ENCODE data around the gene MED8. TPM values are rescaled to one million over a fixed set of nuclear protein-coding genes. Genes with fewer than 3 reads are reported as not detected.
A peak's percentile ranks its signal among the peaks of the same experiment; 100 is the strongest.

The MED8 gene
- total RNA-seq, 1 experiment from 2014 or later, result 36.0 TPM

DNA sequence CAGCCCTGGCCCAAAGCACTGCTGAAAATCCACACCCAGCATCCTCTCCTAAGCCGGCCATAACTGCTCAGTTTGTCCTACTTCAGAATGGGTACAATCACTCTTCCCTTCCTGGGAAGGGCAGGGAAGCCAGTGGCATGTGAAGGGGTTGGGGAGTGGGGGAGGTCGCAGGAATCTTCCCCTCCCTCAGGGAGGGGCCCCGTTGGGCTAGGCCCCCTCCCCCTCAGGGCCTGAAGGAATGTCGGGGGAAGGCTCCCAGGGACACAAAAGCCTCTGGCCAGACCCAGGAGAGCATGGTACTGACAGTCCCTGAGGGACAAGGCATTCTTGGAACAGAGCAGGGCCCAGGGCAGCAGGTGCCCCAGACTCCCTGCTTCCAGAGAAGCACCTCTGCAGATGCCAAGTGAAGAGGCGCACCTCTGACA is 23.0 kb downstream of the MED8 start:
- BruUV-seq (replicated peaks), result no TSS peak
- Histone ChIP-seq H3K4me1 (ENCODE audit: control insufficient read depth in 1 of 2, insufficient read depth in 2 of 2, low read length in 2 of 2) (peaks cover 12 to 81% of the 10 kb centered on the region in 2 experiments), H3K36me3 (ENCODE audit: control insufficient read depth in 1 of 2, insufficient read depth in 2 of 2, low read length in 2 of 2) (peaks cover 16 to 25% of the 10 kb centered on the region in 2 experiments), H3K27ac (ENCODE audit: low read depth, low read length) (peak overlapping the region; percentile 98), H3K4me3 (replicated peaks in 1 of 2; ENCODE audit: low read depth in 1 of 2, low read length in 2 of 2) (peak overlapping the region; percentile 75 to 98), H3K9ac (ENCODE audit: low read length) (peak overlapping the region; percentile 98), H2AFZ (ENCODE audit: low read depth, low read length, poor library complexity, severe bottlenecking) (no peak overlapping the region), H3K4me2 (ENCODE audit: low read length) (peak overlapping the region; percentile 94), H3K9me2 (ENCODE audit: insufficient read depth) (no peaks in the 10 kb centered on the region), H3K27me3 (ENCODE audit: insufficient read depth, low read length) (no peaks in the 10 kb centered on the region), H3K79me2 (ENCODE audit: insufficient read depth, low read length) (peaks cover 57% of the 10 kb centered on the region), H4K20me1 (ENCODE audit: insufficient read depth) (peaks cover 3% of the 10 kb centered on the region; the same call in 1 of the 2 replicates), H3K9me3 (ENCODE audit: control insufficient read depth in 1 of 2, insufficient read depth in 1 of 2, low read depth in 1 of 2, low read length in 2 of 2) (no peaks in the 10 kb centered on the region)
- RAD21 ChIA-PET (ENCODE audit: low non-redundant PET in 1 of 2, low total read pairs in 2 of 2, uncharacterized antibody in 2 of 2, unreplicated experiment in 2 of 2), result no interaction called here
- TF ChIP-seq TCF7L2 (IDR thresholded peaks at IDR 0.05; ENCODE audit: borderline replicate concordance, extremely low read depth, insufficient read depth, insufficient read length) (no peak), YY1 (IDR thresholded peaks at IDR 0.05; ENCODE audit: extremely low read depth, insufficient replicate concordance, low read depth, low read length) (peak; percentile 27), ZNF274 (IDR thresholded peaks at IDR 0.05; ENCODE audit: low read depth, low read length) (no peak)
- TF ChIP-seq, protein P1, sequence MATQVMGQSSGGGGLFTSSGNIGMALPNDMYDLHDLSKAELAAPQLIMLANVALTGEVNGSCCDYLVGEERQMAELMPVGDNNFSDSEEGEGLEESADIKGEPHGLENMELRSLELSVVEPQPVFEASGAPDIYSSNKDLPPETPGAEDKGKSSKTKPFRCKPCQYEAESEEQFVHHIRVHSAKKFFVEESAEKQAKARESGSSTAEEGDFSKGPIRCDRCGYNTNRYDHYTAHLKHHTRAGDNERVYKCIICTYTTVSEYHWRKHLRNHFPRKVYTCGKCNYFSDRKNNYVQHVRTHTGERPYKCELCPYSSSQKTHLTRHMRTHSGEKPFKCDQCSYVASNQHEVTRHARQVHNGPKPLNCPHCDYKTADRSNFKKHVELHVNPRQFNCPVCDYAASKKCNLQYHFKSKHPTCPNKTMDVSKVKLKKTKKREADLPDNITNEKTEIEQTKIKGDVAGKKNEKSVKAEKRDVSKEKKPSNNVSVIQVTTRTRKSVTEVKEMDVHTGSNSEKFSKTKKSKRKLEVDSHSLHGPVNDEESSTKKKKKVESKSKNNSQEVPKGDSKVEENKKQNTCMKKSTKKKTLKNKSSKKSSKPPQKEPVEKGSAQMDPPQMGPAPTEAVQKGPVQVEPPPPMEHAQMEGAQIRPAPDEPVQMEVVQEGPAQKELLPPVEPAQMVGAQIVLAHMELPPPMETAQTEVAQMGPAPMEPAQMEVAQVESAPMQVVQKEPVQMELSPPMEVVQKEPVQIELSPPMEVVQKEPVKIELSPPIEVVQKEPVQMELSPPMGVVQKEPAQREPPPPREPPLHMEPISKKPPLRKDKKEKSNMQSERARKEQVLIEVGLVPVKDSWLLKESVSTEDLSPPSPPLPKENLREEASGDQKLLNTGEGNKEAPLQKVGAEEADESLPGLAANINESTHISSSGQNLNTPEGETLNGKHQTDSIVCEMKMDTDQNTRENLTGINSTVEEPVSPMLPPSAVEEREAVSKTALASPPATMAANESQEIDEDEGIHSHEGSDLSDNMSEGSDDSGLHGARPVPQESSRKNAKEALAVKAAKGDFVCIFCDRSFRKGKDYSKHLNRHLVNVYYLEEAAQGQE (IDR thresholded peaks at IDR 0.05; ENCODE audit: low read depth), result no peak
- POLR2A ChIA-PET, result interaction anchor here (1.2 to 2.5 kb wide), 2 partner anchors 9 to 12 kb away, joined by 3 to 26 read pairs; partner anchors contain the start of gene CDC20
- DNase-seq (ENCODE audit: low read depth, low spot score), result no peak
- intact Hi-C loops (cut with micrococcal nuclease), result no loop called here
- peak; percentile 10 for ATAC-seq
- CTCF ChIA-PET, result no interaction called here

DNA sequence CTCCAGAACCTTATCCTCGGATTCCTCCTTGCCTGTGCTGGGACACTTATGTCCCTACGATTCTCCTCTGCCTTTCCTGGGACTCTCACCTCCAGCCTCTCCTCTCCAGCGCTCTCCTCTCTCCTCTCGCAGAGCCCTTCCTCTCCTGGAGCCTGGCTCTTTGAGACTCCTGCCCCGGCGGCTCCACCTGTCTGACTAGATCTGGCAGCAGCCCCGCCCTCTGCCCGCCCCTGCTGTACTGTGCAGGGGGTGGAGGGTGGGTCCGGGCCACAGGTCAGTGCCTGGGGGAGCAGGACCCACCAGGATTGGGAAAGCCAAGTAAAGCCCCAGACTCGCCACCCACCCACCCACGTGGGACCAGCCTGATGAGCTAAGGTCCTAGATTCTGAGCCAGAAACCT is 23.4 kb downstream of the MED8 start:
- ChIA-PET RAD21 (ENCODE audit: low non-redundant PET in 1 of 2, low total read pairs in 2 of 2, uncharacterized antibody in 2 of 2, unreplicated experiment in 2 of 2) (no interaction called here), CTCF (no interaction called here), POLR2A (no interaction called here)
- Histone ChIP-seq H3K4me1 (ENCODE audit: control insufficient read depth in 1 of 2, insufficient read depth in 2 of 2, low read length in 2 of 2) (peaks cover 10 to 81% of the 10 kb centered on the region in 2 experiments), H3K36me3 (ENCODE audit: control insufficient read depth in 1 of 2, insufficient read depth in 2 of 2, low read length in 2 of 2) (peaks cover 20 to 29% of the 10 kb centered on the region in 2 experiments), H4K20me1 (ENCODE audit: insufficient read depth) (peaks cover 3% of the 10 kb centered on the region; the same call in 1 of the 2 replicates), H3K27ac (ENCODE audit: low read depth, low read length) (peak overlapping the region; percentile 98), H3K79me2 (ENCODE audit: insufficient read depth, low read length) (peaks cover 61% of the 10 kb centered on the region), H3K9ac (ENCODE audit: low read length) (peak overlapping the region; percentile 98), H2AFZ (ENCODE audit: low read depth, low read length, poor library complexity, severe bottlenecking) (no peak overlapping the region), H3K4me3 (replicated peaks in 1 of 2; ENCODE audit: low read depth in 1 of 2, low read length in 2 of 2) (peak overlapping the region; percentile 75 to 98), H3K9me3 (ENCODE audit: control insufficient read depth in 1 of 2, insufficient read depth in 1 of 2, low read depth in 1 of 2, low read length in 2 of 2) (no peaks in the 10 kb centered on the region), H3K27me3 (ENCODE audit: insufficient read depth, low read length) (no peaks in the 10 kb centered on the region), H3K4me2 (ENCODE audit: low read length) (peak overlapping the region; percentile 94), H3K9me2 (ENCODE audit: insufficient read depth) (no peaks in the 10 kb centered on the region)
- ATAC-seq, result peak; percentile 47
- DNase-seq (ENCODE audit: low read depth, low spot score), result no peak
- TF ChIP-seq POLR2A (IDR thresholded peaks at IDR 0.05; ENCODE audit: borderline replicate concordance, extremely low read depth, insufficient read depth, insufficient read length) (peak; percentile 68), FOSL1 (IDR thresholded peaks at IDR 0.05; ENCODE audit: low read depth) (no peak), TCF7L2 (IDR thresholded peaks at IDR 0.05; ENCODE audit: borderline replicate concordance, extremely low read depth, insufficient read depth, insufficient read length) (peak; percentile 20), ZBTB33 (IDR thresholded peaks at IDR 0.05; ENCODE audit: extremely low read depth, insufficient replicate concordance, low read length) (no peak), POLR2AphosphoS5 (IDR thresholded peaks at IDR 0.05; ENCODE audit: low read depth, low read length) (peak; percentile 85), SRF (IDR thresholded peaks at IDR 0.05; ENCODE audit: low read depth) (no peak), ZFX (IDR thresholded peaks at IDR 0.05) (no peak)
- intact Hi-C loops (cut with micrococcal nuclease), result no loop called here
- no TSS peak for BruUV-seq (replicated peaks)

All from HCT116 (cell line).